ENCODE data around the gene COPZ2.

GRCh38 chr17:48081858-48082257 is 44.3 kb upstream of the COPZ2 start:
- TF ChIP-seq POLR2A (IDR thresholded peaks at IDR 0.05) (no peak), CTCF (IDR thresholded peaks at IDR 0.05) (no peak)
